Gastroesophageal sphincter (tissue), 3 donors: ENCODE measurements around the gene PAXX.

Source experiments
- EP300 ChIP-seq: sonication (generic); formaldehyde crosslinking; IDR thresholded peaks from one replicate; pipeline ENCODE4 v1.6.1; 2017; ENCODE audit warnings: antibody characterized with exemption, mild to moderate bottlenecking
- POLR2A ChIP-seq, 2 donors: fragments of 450-650 bp; IDR thresholded peaks; one replicate each; pipeline ENCODE4 v1.6.1; 2017; ENCODE audit warnings: antibody characterized with exemption in 2 of 2, mild to moderate bottlenecking in 2 of 2, moderate library complexity in 1 of 2
- TF ChIP-seq, protein P1 (sequence below), 4 experiments: fragments of 200-600 bp in 2 of 4; fragments of 450-650 bp in 2 of 4; sonication (generic) in 1 of 4; IDR thresholded peaks; one replicate each; pipeline ENCODE4 v1.5.1; 2017 to 2019; ENCODE audit warnings: antibody characterized with exemption in 4 of 4, mild to moderate bottlenecking in 2 of 4, moderate library complexity in 2 of 4

DNA sequence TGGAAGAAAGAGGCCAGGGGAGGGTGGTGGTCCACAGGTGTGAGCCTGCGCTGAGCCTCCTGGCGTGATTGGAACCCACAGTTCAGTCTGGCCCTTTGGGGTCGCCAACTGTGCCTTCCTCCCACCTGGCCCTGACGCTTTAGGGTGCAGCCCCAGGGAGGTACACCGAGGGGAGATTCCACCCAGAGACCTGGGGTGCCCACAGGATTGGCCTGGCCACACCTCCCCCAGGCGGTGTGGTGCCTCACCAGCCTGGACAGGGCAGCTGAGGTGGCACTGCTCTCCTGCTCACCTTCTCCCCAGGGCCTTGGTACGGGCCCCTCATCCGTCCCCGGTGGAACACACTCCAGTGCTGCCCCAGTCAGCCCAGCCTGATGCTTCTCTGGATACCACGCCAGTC is 5.1 kb downstream of the PAXX start:
- TF ChIP-seq, protein P1, sequence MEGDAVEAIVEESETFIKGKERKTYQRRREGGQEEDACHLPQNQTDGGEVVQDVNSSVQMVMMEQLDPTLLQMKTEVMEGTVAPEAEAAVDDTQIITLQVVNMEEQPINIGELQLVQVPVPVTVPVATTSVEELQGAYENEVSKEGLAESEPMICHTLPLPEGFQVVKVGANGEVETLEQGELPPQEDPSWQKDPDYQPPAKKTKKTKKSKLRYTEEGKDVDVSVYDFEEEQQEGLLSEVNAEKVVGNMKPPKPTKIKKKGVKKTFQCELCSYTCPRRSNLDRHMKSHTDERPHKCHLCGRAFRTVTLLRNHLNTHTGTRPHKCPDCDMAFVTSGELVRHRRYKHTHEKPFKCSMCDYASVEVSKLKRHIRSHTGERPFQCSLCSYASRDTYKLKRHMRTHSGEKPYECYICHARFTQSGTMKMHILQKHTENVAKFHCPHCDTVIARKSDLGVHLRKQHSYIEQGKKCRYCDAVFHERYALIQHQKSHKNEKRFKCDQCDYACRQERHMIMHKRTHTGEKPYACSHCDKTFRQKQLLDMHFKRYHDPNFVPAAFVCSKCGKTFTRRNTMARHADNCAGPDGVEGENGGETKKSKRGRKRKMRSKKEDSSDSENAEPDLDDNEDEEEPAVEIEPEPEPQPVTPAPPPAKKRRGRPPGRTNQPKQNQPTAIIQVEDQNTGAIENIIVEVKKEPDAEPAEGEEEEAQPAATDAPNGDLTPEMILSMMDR (IDR thresholded peaks at IDR 0.05) = no peak
- TF ChIP-seq EP300 (no peak), POLR2A (IDR thresholded peaks at IDR 0.05) (no peak)
